Thyroid gland (tissue), 4 donors: ENCODE results near the gene DPYSL5. TPM values are rescaled to one million over a fixed set of nuclear protein-coding genes. Genes with fewer than 3 reads are reported as not detected.

Experiments
- DNase-seq, 2 donors: peaks; one replicate each; pipeline ENCODE4 v3.0.0-alpha.2; 2019
- H3K27ac ChIP-seq, 3 donors: fragments of 200-600 bp; sonication (generic); 1 replicate in 2 of 3; 2 replicates in 1 of 3; pipeline ENCODE4 v1.5.1; 2016 to 2019; ENCODE audit warnings: mild to moderate bottlenecking in 1 of 3, moderate library complexity in 1 of 3
- H3K27me3 ChIP-seq: fragments of 200-600 bp; sonication (generic); one replicate; pipeline ENCODE4 v1.5.1; 2019
- H3K36me3 ChIP-seq, 2 donors: fragments of 200-600 bp; sonication (generic); one replicate each; pipeline ENCODE4 v1.5.1; 2016 to 2019
- H3K4me1 ChIP-seq, 2 donors: fragments of 200-600 bp; sonication (generic); one replicate each; pipeline ENCODE4 v1.5.1; 2017 to 2019
- H3K4me3 ChIP-seq, 3 donors: fragments of 200-600 bp; sonication (generic); replicated peaks in 1 of 3; 1 replicate in 2 of 3; 2 replicates in 1 of 3; pipeline ENCODE4 v1.5.1; 2016; ENCODE audit warnings: mild to moderate bottlenecking in 1 of 3
- H3K9me3 ChIP-seq: fragments of 200-600 bp; sonication (generic); one replicate; pipeline ENCODE4 v1.5.1; 2017
- CTCF ChIP-seq, 6 experiments: fragments of 200-600 bp in 3 of 6; fragments of 450-650 bp in 3 of 6; sonication (generic) in 3 of 6; IDR thresholded peaks; one replicate each; pipeline ENCODE4 v1.5.1; 2016 to 2019; ENCODE audit warnings: antibody characterized with exemption in 6 of 6, mild to moderate bottlenecking in 2 of 6, inconsistent platforms in 1 of 6, moderate library complexity in 1 of 6
- POLR2A ChIP-seq, 2 donors: fragments of 450-650 bp; IDR thresholded peaks; one replicate each; pipeline ENCODE4 v1.6.1; 2017; ENCODE audit warnings: antibody characterized with exemption in 2 of 2, mild to moderate bottlenecking in 2 of 2, moderate library complexity in 1 of 2
- WGBS, 2 donors: methylation state at CpG; one replicate each; pipeline ENCODE4 v1.1.5; 2017; 5-methylcytosine and 5-hydroxymethylcytosine counted together
- intact Hi-C: fragments of 100-400 bp; cut with DNase I; formaldehyde crosslinking; loops from one replicate; pipeline ENCODE4 v1.15.1; 2023
- total RNA-seq, 4 donors: library from RNA; depleted of rRNA; stranded (reverse); fragments of >200 nt; gene quantifications; one replicate each; pipeline ENCODE4 v1.2.3, GENCODE V29; 2016

DPYSL5 gene
- total RNA-seq, 4 donors from 2014 or later: not detected

GRCh38 chr2:26936855-26937254 lies 88.9 kb downstream of the DPYSL5 start:
- intact Hi-C loops: no loop called here
- H3K4me3 ChIP-seq: no peak overlapping the region
- TF ChIP-seq CTCF (IDR thresholded peaks at IDR 0.05): no peak
- TF ChIP-seq POLR2A (IDR thresholded peaks at IDR 0.05): no peak
- no peaks in the 10 kb centered on the region for H3K4me1 ChIP-seq
- 75 to 76% methylated on average over 5 of the region's 5 CpGs for WGBS, 2 donors
- no peaks in the 10 kb centered on the region for H3K36me3 ChIP-seq
- no peaks in the 10 kb centered on the region for H3K9me3 ChIP-seq
- H3K27me3 ChIP-seq: no peaks in the 10 kb centered on the region
- no peak for DNase-seq
- no peak overlapping the region for H3K27ac ChIP-seq

- no peaks in the 10 kb centered on the region for H3K36me3 ChIP-seq
- no peaks in the 10 kb centered on the region for H3K27me3 ChIP-seq
- intact Hi-C loops: no loop called here
- DNase-seq: no peak
- peaks cover 4 to 11% of the 10 kb centered on the region in 2 donors for H3K4me1 ChIP-seq
- no peaks in the 10 kb centered on the region for H3K9me3 ChIP-seq
- H3K27ac ChIP-seq: no peak overlapping the region
- 76 to 89% methylated on average over 7 to 10 of the region's 10 CpGs for WGBS, 2 donors
- H3K4me3 ChIP-seq: no peak overlapping the region
- TF ChIP-seq CTCF (IDR thresholded peaks at IDR 0.05): no peak
- no peak for TF ChIP-seq POLR2A (IDR thresholded peaks at IDR 0.05)
These were observed 90.6 kb downstream of the DPYSL5 start for GRCh38 chr2:26938399-26939118.

GRCh38 chr2:26940001-26940400 lies 92.1 kb downstream of the DPYSL5 start:
- H3K9me3 ChIP-seq: no peaks in the 10 kb centered on the region
- no peaks in the 10 kb centered on the region for H3K27me3 ChIP-seq
- TF ChIP-seq CTCF (IDR thresholded peaks at IDR 0.05): no peak
- TF ChIP-seq POLR2A (IDR thresholded peaks at IDR 0.05): no peak
- 86 to 90% methylated on average over 9 of the region's 9 CpGs for WGBS, 2 donors
- H3K27ac ChIP-seq: no peak overlapping the region
- peaks cover 4 to 12% of the 10 kb centered on the region in 2 donors for H3K4me1 ChIP-seq
- no peaks in the 10 kb centered on the region for H3K36me3 ChIP-seq
- intact Hi-C loops: loop anchor here (5.0 kb wide), 1 partner anchor 93 kb away; the partner anchor contains the start of gene DPYSL5
- DNase-seq: no peak
- H3K4me3 ChIP-seq: no peak overlapping the region

- WGBS, 2 donors: 83 to 88% methylated on average over 3 of the region's 3 CpGs
- TF ChIP-seq CTCF (IDR thresholded peaks at IDR 0.05): no peak
- TF ChIP-seq POLR2A (IDR thresholded peaks at IDR 0.05): no peak
- Histone ChIP-seq H3K27me3 (no peaks in the 10 kb centered on the region), H3K27ac (no peak overlapping the region), H3K4me3 (no peak overlapping the region), H3K9me3 (no peaks in the 10 kb centered on the region), H3K36me3 (no peaks in the 10 kb centered on the region), H3K4me1 (peaks cover 4 to 12% of the 10 kb centered on the region in 2 donors)
- no peak for DNase-seq
- intact Hi-C loops: loop anchor here (5.0 kb wide), 1 partner anchor 94 kb away; the partner anchor contains the start of gene DPYSL5
These were observed 93.6 kb downstream of the DPYSL5 start for GRCh38 chr2:26941486-26941885.

GRCh38 chr2:26942543-26943295 lies 94.8 kb downstream of the DPYSL5 start:
- no peaks in the 10 kb centered on the region for H3K27me3 ChIP-seq
- no peak for TF ChIP-seq POLR2A (IDR thresholded peaks at IDR 0.05)
- TF ChIP-seq CTCF (IDR thresholded peaks at IDR 0.05): peak; percentile 36 to 78 (median 62)
- peak; percentile 67 to 71 for DNase-seq
- H3K27ac ChIP-seq: no peak overlapping the region
- no peaks in the 10 kb centered on the region for H3K9me3 ChIP-seq
- peaks cover 7 to 21% of the 10 kb centered on the region in 2 donors for H3K4me1 ChIP-seq
- H3K36me3 ChIP-seq: no peaks in the 10 kb centered on the region
- H3K4me3 ChIP-seq: no peak overlapping the region
- 16 to 17% methylated on average over 26 to 28 of the region's 28 CpGs for WGBS, 2 donors
- intact Hi-C loops: loop anchor here (5.0 kb wide), 1 partner anchor 95 kb away; the partner anchor contains the start of gene DPYSL5
